Calu3 (cell line): ENCODE data around the gene EYA4. TPM values are rescaled to one million over a fixed set of nuclear protein-coding genes. Genes with fewer than 3 reads are reported as not detected.

Experiments
- BruUV-seq: library from RNA; stranded (reverse); fragments of 400-500 nt; replicated peaks from 2 replicates; lab custom pipeline; 2021; lab: Mats Ljungman, UMichigan
- CTCF ChIA-PET: fragments of 300-600 bp; sonication (Branson Sonifier 250); formaldehyde crosslinking; loops from one replicate; lab custom pipeline; 2022; ENCODE audit warnings: antibody characterized with exemption; lab: Charles Lee
- DNase-seq: peaks from one replicate; pipeline ENCODE4 v3.0.0; 2022
- H3K27ac Mint-ChIP-seq: one replicate; pipeline ENCODE4 v1.8.0; 2022; ENCODE audit warnings: mixed read lengths; ENCODE audit not compliant: unreplicated experiment
- H3K27me3 Mint-ChIP-seq: one replicate; pipeline ENCODE4 v1.8.0; 2022; ENCODE audit warnings: mixed read lengths; ENCODE audit not compliant: unreplicated experiment
- H3K36me3 Mint-ChIP-seq: one replicate; pipeline ENCODE4 v1.8.0; 2022; ENCODE audit warnings: mild to moderate bottlenecking, moderate library complexity, mixed read lengths; ENCODE audit not compliant: insufficient read depth, unreplicated experiment
- H3K4me1 Mint-ChIP-seq: one replicate; pipeline ENCODE4 v1.8.0; 2022; ENCODE audit warnings: mild to moderate bottlenecking, low read depth, mixed read lengths; ENCODE audit not compliant: unreplicated experiment
- H3K4me3 Mint-ChIP-seq: one replicate; pipeline ENCODE4 v1.8.0; 2022; ENCODE audit warnings: mild to moderate bottlenecking, low read depth, moderate library complexity, mixed read lengths; ENCODE audit not compliant: unreplicated experiment
- H3K9me3 Mint-ChIP-seq: one replicate; pipeline ENCODE4 v1.8.0; 2022; ENCODE audit warnings: low read depth, mixed read lengths; ENCODE audit not compliant: unreplicated experiment
- intact Hi-C: fragments of 100-400 bp; cut with micrococcal nuclease; formaldehyde crosslinking; loops from one replicate; pipeline ENCODE4 v1.10.0; 2022; ENCODE audit not compliant: unreplicated experiment
- total RNA-seq: library from RNA; stranded (reverse); gene quantifications from 2 replicates; pipeline ENCODE4 v1.2.3, GENCODE V29; 2022
- TF ChIP-seq, protein P1 (sequence below): fragments of 200-600 bp; IDR thresholded peaks from one replicate; pipeline ENCODE4 v1.8.0; 2022; ENCODE audit warnings: antibody characterized with exemption; ENCODE audit not compliant: unreplicated experiment

EYA4 gene
- total RNA-seq, 1 experiment from 2014 or later, result 55.1 TPM

- BruUV-seq, result no TSS peak
- TF ChIP-seq, protein P1, sequence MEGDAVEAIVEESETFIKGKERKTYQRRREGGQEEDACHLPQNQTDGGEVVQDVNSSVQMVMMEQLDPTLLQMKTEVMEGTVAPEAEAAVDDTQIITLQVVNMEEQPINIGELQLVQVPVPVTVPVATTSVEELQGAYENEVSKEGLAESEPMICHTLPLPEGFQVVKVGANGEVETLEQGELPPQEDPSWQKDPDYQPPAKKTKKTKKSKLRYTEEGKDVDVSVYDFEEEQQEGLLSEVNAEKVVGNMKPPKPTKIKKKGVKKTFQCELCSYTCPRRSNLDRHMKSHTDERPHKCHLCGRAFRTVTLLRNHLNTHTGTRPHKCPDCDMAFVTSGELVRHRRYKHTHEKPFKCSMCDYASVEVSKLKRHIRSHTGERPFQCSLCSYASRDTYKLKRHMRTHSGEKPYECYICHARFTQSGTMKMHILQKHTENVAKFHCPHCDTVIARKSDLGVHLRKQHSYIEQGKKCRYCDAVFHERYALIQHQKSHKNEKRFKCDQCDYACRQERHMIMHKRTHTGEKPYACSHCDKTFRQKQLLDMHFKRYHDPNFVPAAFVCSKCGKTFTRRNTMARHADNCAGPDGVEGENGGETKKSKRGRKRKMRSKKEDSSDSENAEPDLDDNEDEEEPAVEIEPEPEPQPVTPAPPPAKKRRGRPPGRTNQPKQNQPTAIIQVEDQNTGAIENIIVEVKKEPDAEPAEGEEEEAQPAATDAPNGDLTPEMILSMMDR, result no peak
- intact Hi-C loops, result loop anchor here (5.0 kb wide), 1 partner anchor 66 kb away; no protein-coding TSS in a partner anchor
Observed at GRCh38 chr6:133408543-133408942, 167.4 kb downstream of the EYA4 start.

GRCh38 chr6:133410638-133411435 is 169.7 kb downstream of the EYA4 start:
- no peaks in the 10 kb centered on the region for H3K9me3 Mint-ChIP-seq
- no TSS peak for BruUV-seq
- H3K4me1 Mint-ChIP-seq, result peaks cover 12% of the 10 kb centered on the region
- CTCF ChIA-PET, result no interaction called here
- no peaks in the 10 kb centered on the region for H3K27me3 Mint-ChIP-seq
- TF ChIP-seq, protein P1, result no peak
- no peak overlapping the region for H3K4me3 Mint-ChIP-seq
- intact Hi-C loops, result no loop called here
- no peaks in the 10 kb centered on the region for H3K36me3 Mint-ChIP-seq
- no peak overlapping the region for H3K27ac Mint-ChIP-seq
- no peak for DNase-seq

More at GRCh38 chr6:133408543-133408942, 167.4 kb downstream of the EYA4 start:
- CTCF ChIA-PET, result no interaction called here
- no peak overlapping the region for H3K4me3 Mint-ChIP-seq
- H3K9me3 Mint-ChIP-seq, result no peaks in the 10 kb centered on the region
- no peaks in the 10 kb centered on the region for H3K36me3 Mint-ChIP-seq
- H3K4me1 Mint-ChIP-seq, result peaks cover 12% of the 10 kb centered on the region
- no peaks in the 10 kb centered on the region for H3K27me3 Mint-ChIP-seq
- DNase-seq, result no peak
- H3K27ac Mint-ChIP-seq, result no peak overlapping the region

DNA sequence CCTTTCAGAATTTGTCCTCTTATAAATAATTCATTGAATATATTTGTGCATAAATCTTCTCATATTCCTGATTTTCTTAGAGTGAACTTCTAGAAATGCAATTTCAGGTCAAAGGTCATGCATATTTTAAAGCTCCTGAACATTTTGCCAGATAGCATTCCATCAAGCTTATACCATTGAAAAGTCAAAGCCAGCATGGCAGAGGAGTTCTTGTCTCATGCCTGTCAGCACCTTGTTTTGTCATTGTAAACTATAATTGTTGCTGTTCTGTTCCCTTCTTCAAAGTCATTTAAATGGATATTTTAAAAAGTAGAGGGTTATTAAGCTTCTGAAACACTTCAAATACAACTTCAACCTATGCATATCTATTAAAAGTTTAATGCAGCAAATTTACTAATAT is 170.6 kb downstream of the EYA4 start:
- CTCF ChIA-PET, result no interaction called here
- BruUV-seq, result no TSS peak
- intact Hi-C loops, result no loop called here
- Mint-ChIP-seq H3K9me3 (no peaks in the 10 kb centered on the region), H3K4me3 (no peak overlapping the region), H3K27me3 (no peaks in the 10 kb centered on the region), H3K27ac (no peak overlapping the region), H3K4me1 (peaks cover 12% of the 10 kb centered on the region), H3K36me3 (no peaks in the 10 kb centered on the region)
- DNase-seq, result no peak
- TF ChIP-seq, protein P1, result no peak

DNA sequence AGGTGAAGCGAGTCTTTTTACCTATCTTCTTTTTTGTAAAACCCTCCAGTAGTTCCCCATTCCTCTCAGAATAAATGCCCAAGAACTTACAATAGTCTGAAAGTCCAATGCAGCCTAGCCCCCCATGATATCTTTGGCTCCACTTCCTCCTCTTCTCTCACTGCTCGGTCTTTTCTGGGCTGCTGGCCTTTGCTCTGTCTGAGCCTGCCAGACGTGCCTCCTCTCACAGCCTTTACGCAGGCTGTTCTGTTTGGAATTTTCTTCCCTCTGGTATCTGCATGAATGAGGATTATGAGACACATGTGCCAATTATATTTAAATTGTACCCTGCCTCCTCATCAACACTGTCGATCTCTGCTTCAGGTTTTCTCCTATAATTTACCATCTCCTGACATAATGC is 174.1 kb downstream of the EYA4 start:
- DNase-seq, result no peak
- CTCF ChIA-PET, result no interaction called here
- Mint-ChIP-seq H3K36me3 (no peaks in the 10 kb centered on the region), H3K9me3 (no peaks in the 10 kb centered on the region), H3K4me1 (peaks cover 11% of the 10 kb centered on the region), H3K27me3 (no peaks in the 10 kb centered on the region), H3K4me3 (no peak overlapping the region), H3K27ac (no peak overlapping the region)
- no TSS peak for BruUV-seq
- TF ChIP-seq, protein P1, result no peak
- intact Hi-C loops, result no loop called here
